HCT116 (cell line): ENCODE measurements around the gene SDK1. TPM values are rescaled to one million over a fixed set of nuclear protein-coding genes. Genes with fewer than 3 reads are reported as not detected.

Experiments
- ATAC-seq: fragments of 200-7000 bp; cut with Tn5 transposase; 2 replicates; pipeline ENCODE4 v1.9.1; 2020; ENCODE audit warnings: mild to moderate bottlenecking, moderate library complexity
- BruUV-seq: library from RNA; stranded (reverse); fragments of 400-500 nt; replicated peaks from 2 replicates; lab custom pipeline; 2021; lab: Mats Ljungman, UMichigan
- CTCF ChIA-PET: fragments of 300-600 bp; sonication (Branson Sonifier 250); formaldehyde crosslinking; loops from one replicate; lab custom pipeline; 2021; ENCODE audit warnings: antibody characterized with exemption; lab: Charles Lee
- POLR2A ChIA-PET: fragments of 300-600, 350-600 bp; sonication (Branson Sonifier 250); formaldehyde crosslinking; loops from one replicate; lab custom pipeline; 2021; ENCODE audit warnings: antibody characterized with exemption; lab: Charles Lee
- RAD21 ChIA-PET, 2 experiments: fragments of 300-600 bp; sonication (Branson Sonifier 250); formaldehyde crosslinking; loops; one replicate each; lab custom pipeline; 2023; ENCODE audit warnings: low total read pairs in 2 of 2; ENCODE audit not compliant: uncharacterized antibody in 2 of 2, unreplicated experiment in 2 of 2, low non-redundant PET in 1 of 2; lab: Charles Lee
- DNase-seq: peaks from one replicate; pipeline ENCODE4 v3.0.0-alpha.2; 2010; ENCODE audit warnings: low read depth, low spot score
- H2AFZ ChIP-seq: fragments of 200-600 bp; shearing (Covaris generic), sonication (generic); 2 replicates; pipeline ENCODE4 v1.6.1; 2017; ENCODE audit warnings: low read depth, mixed run types, mixed read lengths, antibody characterized with exemption, low read length; ENCODE audit not compliant: poor library complexity, severe bottlenecking
- H3K27ac ChIP-seq: 2 replicates; pipeline ENCODE4 v1.5.1; 2012; ENCODE audit warnings: low read depth, low read length
- H3K27me3 ChIP-seq: fragments of 200-600 bp; sonication (generic); 2 replicates; pipeline ENCODE4 v1.6.1; 2016; ENCODE audit warnings: mixed run types, low read length, mixed read lengths; ENCODE audit not compliant: insufficient read depth
- H3K36me3 ChIP-seq, 2 experiments: fragments of 200-500 bp in 1 of 2; fragments of 200-600 bp in 1 of 2; sonication (Bioruptor generic) in 1 of 2; sonication (generic) in 1 of 2; 2 replicates each; pipeline versions ENCODE4 v1.5.1 to v1.6.1; 2014 to 2016; ENCODE audit warnings: low read length in 2 of 2, inconsistent platforms in 1 of 2, mixed read lengths in 1 of 2, mixed run types in 1 of 2; ENCODE audit not compliant: insufficient read depth in 2 of 2, control insufficient read depth in 1 of 2
- H3K4me1 ChIP-seq, 2 experiments: fragments of 200-600 bp in 1 of 2; sonication (generic) in 1 of 2; 2 replicates each; pipeline versions ENCODE4 v1.5.1 to v1.6.1; 2012 to 2017; ENCODE audit warnings: low read length in 2 of 2, inconsistent platforms in 1 of 2, mild to moderate bottlenecking in 1 of 2, mixed read lengths in 1 of 2, mixed run types in 1 of 2, moderate library complexity in 1 of 2; ENCODE audit not compliant: insufficient read depth in 2 of 2, control insufficient read depth in 1 of 2
- H3K4me2 ChIP-seq: fragments of 200-600 bp; sonication (generic); 2 replicates; pipeline ENCODE4 v1.6.1; 2017; ENCODE audit warnings: mixed run types, low read length, mixed read lengths
- H3K4me3 ChIP-seq, 2 experiments: fragments of 200-600 bp in 1 of 2; sonication (generic) in 1 of 2; replicated peaks in 1 of 2; 2 replicates each; pipeline ENCODE4 v1.5.1; 2011 to 2016; ENCODE audit warnings: low read length in 2 of 2, control low read depth in 1 of 2, low read depth in 1 of 2, mild to moderate bottlenecking in 1 of 2, mixed read lengths in 1 of 2, mixed run types in 1 of 2
- H3K79me2 ChIP-seq: fragments of 200-600 bp; sonication (generic); 2 replicates; pipeline ENCODE4 v1.6.1; 2017; ENCODE audit warnings: mild to moderate bottlenecking, mixed run types, low read length, moderate library complexity, mixed read lengths; ENCODE audit not compliant: insufficient read depth
- H3K9ac ChIP-seq: fragments of 200-600 bp; sonication (generic); 2 replicates; pipeline ENCODE4 v1.6.1; 2016; ENCODE audit warnings: low read length, mixed read lengths
- H3K9me2 ChIP-seq: fragments of 200-600 bp; sonication (generic), shearing (Covaris generic); 2 replicates; pipeline ENCODE4 v1.6.1; 2017; ENCODE audit warnings: mixed run types, mild to moderate bottlenecking, moderate library complexity; ENCODE audit not compliant: insufficient read depth
- H3K9me3 ChIP-seq, 2 experiments: fragments of 200-500 bp in 1 of 2; fragments of 200-600 bp in 1 of 2; sonication (Bioruptor generic) in 1 of 2; sonication (generic) in 1 of 2; 2 replicates each; pipeline ENCODE4 v1.6.1; 2014 to 2017; ENCODE audit warnings: low read length in 2 of 2, mixed read lengths in 2 of 2, inconsistent platforms in 1 of 2, low read depth in 1 of 2, mild to moderate bottlenecking in 1 of 2, mixed run types in 1 of 2, moderate library complexity in 1 of 2; ENCODE audit not compliant: control insufficient read depth in 1 of 2, insufficient read depth in 1 of 2
- H4K20me1 ChIP-seq: fragments of 200-600 bp; sonication (generic), shearing (Covaris generic); 2 replicates; pipeline ENCODE4 v1.6.1; 2017; ENCODE audit warnings: mixed run types, mild to moderate bottlenecking, moderate library complexity; ENCODE audit not compliant: insufficient read depth
- CEBPB ChIP-seq: IDR thresholded peaks from 2 replicates; pipeline ENCODE4 v1.6.1; 2012; ENCODE audit warnings: low read depth
- EZH2phosphoT487 ChIP-seq: fragments of 200-600 bp; IDR thresholded peaks from 2 replicates; pipeline ENCODE4 v1.6.1; 2018; ENCODE audit warnings: antibody characterized with exemption, borderline replicate concordance
- FOSL1 ChIP-seq: IDR thresholded peaks from 2 replicates; pipeline ENCODE4 v1.6.1; 2012; ENCODE audit warnings: low read depth
- POLR2A ChIP-seq: IDR thresholded peaks from 2 replicates; pipeline ENCODE4 v1.7.0; 2011; ENCODE audit warnings: borderline replicate concordance; ENCODE audit not compliant: insufficient read depth, insufficient read length; ENCODE audit errors: extremely low read depth
- POLR2AphosphoS5 ChIP-seq: IDR thresholded peaks from 2 replicates; pipeline ENCODE4 v1.6.1; 2011; ENCODE audit warnings: mild to moderate bottlenecking, low read depth, low read length, moderate library complexity
- RAD21 ChIP-seq: IDR thresholded peaks from 2 replicates; pipeline ENCODE4 v1.6.1; 2012; ENCODE audit warnings: low read depth, mild to moderate bottlenecking
- SP1 ChIP-seq: IDR thresholded peaks from 2 replicates; pipeline ENCODE4 v1.6.1; 2012; ENCODE audit warnings: low read depth
- SRF ChIP-seq: IDR thresholded peaks from 2 replicates; pipeline ENCODE4 v1.6.1; 2012; ENCODE audit warnings: low read depth
- TCF7L2 ChIP-seq: IDR thresholded peaks from 2 replicates; pipeline ENCODE4 v1.7.0; 2011; ENCODE audit warnings: borderline replicate concordance, inconsistent platforms; ENCODE audit not compliant: insufficient read depth, insufficient read length; ENCODE audit errors: extremely low read depth
- YY1 ChIP-seq: IDR thresholded peaks from 2 replicates; pipeline ENCODE4 v1.6.1; 2011; ENCODE audit warnings: low read length, low read depth, moderate library complexity, mild to moderate bottlenecking; ENCODE audit not compliant: insufficient replicate concordance; ENCODE audit errors: extremely low read depth
- ZFX ChIP-seq: fragments of 450-650 bp; IDR thresholded peaks from 2 replicates; pipeline ENCODE4 v1.6.1; 2017
- ZNF274 ChIP-seq: fragments of 200-500 bp; sonication (Bioruptor generic); IDR thresholded peaks from 2 replicates; pipeline ENCODE4 v1.6.1; 2014; ENCODE audit warnings: mild to moderate bottlenecking, low read depth, low read length, inconsistent platforms
- intact Hi-C: fragments of 100-400 bp; cut with micrococcal nuclease; formaldehyde crosslinking; loops from 2 replicates; pipeline ENCODE4 v1.10.0; 2022
- total RNA-seq: library from RNA; stranded (reverse); gene quantifications from one replicate; pipeline ENCODE4 v1.2.1, GENCODE V29; 2021; ENCODE audit not compliant: unreplicated experiment
- TF ChIP-seq, protein P1 (sequence below), 3 experiments: fragments of 200-600 bp in 1 of 3; sonication (generic) in 1 of 3; IDR thresholded peaks in 2 of 3; conservative IDR thresholded peaks in 1 of 3; 2 replicates each; pipeline ENCODE4 v1.5.1; 2012 to 2017; ENCODE audit warnings: low read depth in 2 of 3, low read length in 2 of 3, antibody characterized with exemption in 1 of 3, borderline replicate concordance in 1 of 3, control low read depth in 1 of 3, mild to moderate bottlenecking in 1 of 3, mixed read lengths in 1 of 3, mixed run types in 1 of 3, moderate library complexity in 1 of 3; ENCODE audit not compliant: insufficient read depth in 1 of 3

Gene SDK1
- total RNA-seq, 1 experiment from 2014 or later = 0.05 TPM

DNA sequence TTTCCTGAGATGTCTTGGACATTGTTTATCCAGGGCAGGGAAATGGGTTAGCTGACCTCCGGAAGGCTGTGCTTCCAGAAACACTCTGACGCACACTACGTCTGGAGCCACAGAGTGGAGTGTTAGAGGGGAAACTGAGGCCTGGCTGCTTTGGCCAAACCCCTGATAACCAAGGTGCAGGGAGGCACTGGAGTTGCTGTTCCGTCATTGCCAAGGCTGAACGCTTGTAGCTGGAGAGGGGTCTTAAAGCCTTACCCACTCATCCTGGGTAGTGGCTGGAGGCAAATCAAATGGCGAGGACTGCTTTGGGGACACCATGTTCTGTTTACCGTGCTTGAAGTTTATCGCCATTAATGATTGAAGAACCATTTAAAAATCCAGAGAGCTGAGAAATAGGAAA lies 776.9 kb downstream of the SDK1 start:
- H3K9me2 ChIP-seq = no peaks in the 10 kb centered on the region
- no peak overlapping the region for H3K27ac ChIP-seq
- TF ChIP-seq YY1 = no peak
- no peak for TF ChIP-seq POLR2A
- no peak for TF ChIP-seq CEBPB
- no peak for TF ChIP-seq EZH2phosphoT487
- TF ChIP-seq POLR2AphosphoS5 = no peak
- TF ChIP-seq SRF = no peak
- TF ChIP-seq TCF7L2 = no peak
- H3K4me3 ChIP-seq = no peak overlapping the region
- H3K9ac ChIP-seq = no peak overlapping the region
- H3K79me2 ChIP-seq = no peaks in the 10 kb centered on the region
- ChIA-PET RAD21 (no interaction called here), POLR2A (no interaction called here), CTCF (no interaction called here)
- BruUV-seq = no TSS peak
- H3K27me3 ChIP-seq = no peaks in the 10 kb centered on the region
- no peak overlapping the region for H3K4me2 ChIP-seq
- no peaks in the 10 kb centered on the region for H3K4me1 ChIP-seq
- no peak overlapping the region for H2AFZ ChIP-seq
- DNase-seq (no peak), ATAC-seq (no peak)
- H3K36me3 ChIP-seq = no peaks in the 10 kb centered on the region
- H4K20me1 ChIP-seq = no peaks in the 10 kb centered on the region
- no peaks in the 10 kb centered on the region for H3K9me3 ChIP-seq
- intact Hi-C loops = no loop called here

DNA sequence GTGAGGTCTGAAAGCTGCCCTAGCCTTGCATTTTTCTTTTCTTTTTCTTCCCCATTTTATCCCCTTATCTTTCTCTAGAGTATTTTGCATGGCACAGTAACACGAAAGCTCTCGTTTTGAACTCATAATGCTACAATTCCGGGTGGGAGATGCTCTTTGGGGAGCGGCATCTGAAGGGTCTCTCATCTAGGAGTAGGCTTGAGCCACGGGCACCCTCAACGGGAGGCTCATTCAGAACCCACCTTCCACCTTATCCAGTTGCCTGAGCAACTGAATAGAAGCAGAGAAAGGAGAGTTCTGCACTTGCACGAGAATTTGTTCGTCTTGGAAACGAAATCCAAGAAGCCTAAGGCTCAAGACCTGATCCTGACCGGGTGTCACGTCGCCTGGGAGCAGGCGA lies 777.5 kb downstream of the SDK1 start:
- no peaks in the 10 kb centered on the region for H3K27me3 ChIP-seq
- CTCF ChIA-PET = no interaction called here
- H3K4me1 ChIP-seq = no peaks in the 10 kb centered on the region
- BruUV-seq = no TSS peak
- H3K9me2 ChIP-seq = no peaks in the 10 kb centered on the region
- H3K9me3 ChIP-seq = no peaks in the 10 kb centered on the region
- no peak overlapping the region for H3K4me2 ChIP-seq
- H3K4me3 ChIP-seq = no peak overlapping the region
- no peak overlapping the region for H3K27ac ChIP-seq
- H2AFZ ChIP-seq = no peak overlapping the region
- no peaks in the 10 kb centered on the region for H4K20me1 ChIP-seq
- H3K79me2 ChIP-seq = no peaks in the 10 kb centered on the region
- TF ChIP-seq, protein P1, sequence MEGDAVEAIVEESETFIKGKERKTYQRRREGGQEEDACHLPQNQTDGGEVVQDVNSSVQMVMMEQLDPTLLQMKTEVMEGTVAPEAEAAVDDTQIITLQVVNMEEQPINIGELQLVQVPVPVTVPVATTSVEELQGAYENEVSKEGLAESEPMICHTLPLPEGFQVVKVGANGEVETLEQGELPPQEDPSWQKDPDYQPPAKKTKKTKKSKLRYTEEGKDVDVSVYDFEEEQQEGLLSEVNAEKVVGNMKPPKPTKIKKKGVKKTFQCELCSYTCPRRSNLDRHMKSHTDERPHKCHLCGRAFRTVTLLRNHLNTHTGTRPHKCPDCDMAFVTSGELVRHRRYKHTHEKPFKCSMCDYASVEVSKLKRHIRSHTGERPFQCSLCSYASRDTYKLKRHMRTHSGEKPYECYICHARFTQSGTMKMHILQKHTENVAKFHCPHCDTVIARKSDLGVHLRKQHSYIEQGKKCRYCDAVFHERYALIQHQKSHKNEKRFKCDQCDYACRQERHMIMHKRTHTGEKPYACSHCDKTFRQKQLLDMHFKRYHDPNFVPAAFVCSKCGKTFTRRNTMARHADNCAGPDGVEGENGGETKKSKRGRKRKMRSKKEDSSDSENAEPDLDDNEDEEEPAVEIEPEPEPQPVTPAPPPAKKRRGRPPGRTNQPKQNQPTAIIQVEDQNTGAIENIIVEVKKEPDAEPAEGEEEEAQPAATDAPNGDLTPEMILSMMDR (IDR thresholded peaks at IDR 0.05 in 2 of 3, conservative IDR thresholded peaks at IDR 0.05 in 1 of 3; ENCODE audit: borderline replicate concordance in 1 of 3, insufficient read depth in 1 of 3, low read depth in 2 of 3, low read length in 2 of 3) = no peak
- TF ChIP-seq POLR2A (no peak), SP1 (no peak), YY1 (no peak), FOSL1 (no peak), ZNF274 (no peak), ZFX (no peak), CEBPB (no peak), SRF (no peak), POLR2AphosphoS5 (no peak), RAD21 (no peak)
- H3K9ac ChIP-seq = no peak overlapping the region
- DNase-seq (no peak), ATAC-seq (no peak)
- intact Hi-C loops = no loop called here
- H3K36me3 ChIP-seq = no peaks in the 10 kb centered on the region
- POLR2A ChIA-PET = no interaction called here
- RAD21 ChIA-PET = no interaction called here
